ENCODE measurements around the gene RNF144A.

RNF144A gene

GRCh38 chr2:6939071-6939470, 21.9 kb downstream of the RNF144A start:
- H3K27me3 ChIP-seq (ENCODE audit: insufficient read depth, poor library complexity, severe bottlenecking): no peaks in the 10 kb centered on the region
- ATAC-seq (ENCODE audit: low read depth) (no peak; the same call in 2 of the 3 replicates), DNase-seq (ENCODE audit: low spot score) (no peak)
- no peaks in the 10 kb centered on the region for H3K9me3 ChIP-seq (ENCODE audit: severe bottlenecking)
- H3K27ac ChIP-seq (ENCODE audit: poor library complexity, severe bottlenecking): no peak overlapping the region
- no peaks in the 10 kb centered on the region for H3K36me3 ChIP-seq (ENCODE audit: low read depth)
- H3K4me3 ChIP-seq (ENCODE audit: severe bottlenecking): no peak overlapping the region
- H3K4me1 ChIP-seq (ENCODE audit: insufficient read depth, poor library complexity, severe bottlenecking): no peaks in the 10 kb centered on the region
- no peak for TF ChIP-seq CTCF (IDR thresholded peaks at IDR 0.05; ENCODE audit: poor library complexity, severe bottlenecking)

GRCh38 chr2:6940820-6941219, 23.6 kb downstream of the RNF144A start:
- no peaks in the 10 kb centered on the region for H3K9me3 ChIP-seq (ENCODE audit: severe bottlenecking)
- H3K4me1 ChIP-seq (ENCODE audit: insufficient read depth, poor library complexity, severe bottlenecking): no peaks in the 10 kb centered on the region
- DNase-seq (ENCODE audit: low spot score) (no peak), ATAC-seq (ENCODE audit: low read depth) (no peak)
- no peaks in the 10 kb centered on the region for H3K36me3 ChIP-seq (ENCODE audit: low read depth)
- H3K27ac ChIP-seq (ENCODE audit: poor library complexity, severe bottlenecking): no peak overlapping the region
- no peaks in the 10 kb centered on the region for H3K27me3 ChIP-seq (ENCODE audit: insufficient read depth, poor library complexity, severe bottlenecking)
- no peak overlapping the region for H3K4me3 ChIP-seq (ENCODE audit: severe bottlenecking)
- TF ChIP-seq CTCF (IDR thresholded peaks at IDR 0.05; ENCODE audit: poor library complexity, severe bottlenecking): no peak

- no peak overlapping the region for H3K4me3 ChIP-seq (ENCODE audit: severe bottlenecking)
- H3K27me3 ChIP-seq (ENCODE audit: insufficient read depth, poor library complexity, severe bottlenecking): no peaks in the 10 kb centered on the region
- no peaks in the 10 kb centered on the region for H3K36me3 ChIP-seq (ENCODE audit: low read depth)
- no peak for ATAC-seq (ENCODE audit: low read depth)
- H3K4me1 ChIP-seq (ENCODE audit: insufficient read depth, poor library complexity, severe bottlenecking): peaks cover 3% of the 10 kb centered on the region
- no peak for DNase-seq (ENCODE audit: low spot score)
- no peak for TF ChIP-seq CTCF (IDR thresholded peaks at IDR 0.05; ENCODE audit: poor library complexity, severe bottlenecking)
- H3K27ac ChIP-seq (ENCODE audit: poor library complexity, severe bottlenecking): no peak overlapping the region
- no peaks in the 10 kb centered on the region for H3K9me3 ChIP-seq (ENCODE audit: severe bottlenecking)
Measured at GRCh38 chr2:6941299-6942046, 24.3 kb downstream of the RNF144A start.

GRCh38 chr2:6942848-6943247, 25.6 kb downstream of the RNF144A start:
- no peaks in the 10 kb centered on the region for H3K36me3 ChIP-seq (ENCODE audit: low read depth)
- no peak for DNase-seq (ENCODE audit: low spot score)
- H3K27ac ChIP-seq (ENCODE audit: poor library complexity, severe bottlenecking): no peak overlapping the region
- no peaks in the 10 kb centered on the region for H3K9me3 ChIP-seq (ENCODE audit: severe bottlenecking)
- no peak overlapping the region for H3K4me3 ChIP-seq (ENCODE audit: severe bottlenecking)
- no peaks in the 10 kb centered on the region for H3K27me3 ChIP-seq (ENCODE audit: insufficient read depth, poor library complexity, severe bottlenecking)
- H3K4me1 ChIP-seq (ENCODE audit: insufficient read depth, poor library complexity, severe bottlenecking): peaks cover 12% of the 10 kb centered on the region
- no peak for TF ChIP-seq CTCF (IDR thresholded peaks at IDR 0.05; ENCODE audit: poor library complexity, severe bottlenecking)
- ATAC-seq (ENCODE audit: low read depth): no peak

- no peak overlapping the region for H3K4me3 ChIP-seq (ENCODE audit: severe bottlenecking)
- no peaks in the 10 kb centered on the region for H3K9me3 ChIP-seq (ENCODE audit: severe bottlenecking)
- H3K27ac ChIP-seq (ENCODE audit: poor library complexity, severe bottlenecking): no peak overlapping the region
- DNase-seq (ENCODE audit: low spot score): no peak
- no peak for ATAC-seq (ENCODE audit: low read depth)
- H3K4me1 ChIP-seq (ENCODE audit: insufficient read depth, poor library complexity, severe bottlenecking): peaks cover 12% of the 10 kb centered on the region
- H3K36me3 ChIP-seq (ENCODE audit: low read depth): no peaks in the 10 kb centered on the region
- TF ChIP-seq CTCF (IDR thresholded peaks at IDR 0.05; ENCODE audit: poor library complexity, severe bottlenecking): no peak
- H3K27me3 ChIP-seq (ENCODE audit: insufficient read depth, poor library complexity, severe bottlenecking): no peaks in the 10 kb centered on the region
Measured at GRCh38 chr2:6943523-6943922, 26.3 kb downstream of the RNF144A start.
